Activated CD4-positive, CD25-positive, alpha-beta regulatory T cell treated with anti-CD3 and anti-CD28 coated beads, Interleukin-2, amount 50 U/mL, for 16 hours (primary cell): ENCODE results near the gene CCDC69.
"Not testable (repeated sequence)": the region's sequence is repeated elsewhere in the genome, so short reads cannot be mapped to it uniquely, and the experiment has no call there.

Experiments
- DNase-seq: peaks from one replicate; pipeline ENCODE4 v3.0.0-alpha.2; 2020; ENCODE audit warnings: low read depth, low spot score

The CCDC69 gene

DNA sequence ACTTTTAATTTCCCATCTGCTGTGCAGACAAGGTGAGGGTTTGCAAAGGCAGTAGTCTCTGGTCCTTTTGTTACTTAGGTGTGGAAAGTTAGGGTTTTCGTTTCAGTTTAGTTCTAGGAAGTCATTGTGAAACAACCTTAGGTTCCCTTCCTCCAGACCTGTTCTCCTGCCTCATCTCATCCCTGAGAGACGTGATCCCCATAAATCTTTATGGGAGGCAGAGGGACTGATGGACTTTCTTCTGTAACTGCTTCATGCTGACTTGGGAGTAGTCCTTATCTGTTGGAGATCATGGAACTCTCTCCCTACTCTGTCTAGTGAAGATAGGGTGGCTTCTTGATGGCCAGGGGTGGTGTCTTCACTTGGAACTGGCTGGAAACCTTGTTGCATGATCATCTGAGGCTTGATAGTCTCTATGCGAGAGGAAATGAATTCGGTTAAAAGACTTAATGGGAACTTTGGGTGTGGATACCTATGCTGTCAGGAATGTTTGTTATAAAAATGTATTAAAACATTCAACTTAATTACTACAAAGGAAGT is 21.9 kb upstream of the CCDC69 start:
- no peak for DNase-seq

GRCh38 chr5:151244206-151244605 is 20.3 kb upstream of the CCDC69 start:
- no peak for DNase-seq

DNA sequence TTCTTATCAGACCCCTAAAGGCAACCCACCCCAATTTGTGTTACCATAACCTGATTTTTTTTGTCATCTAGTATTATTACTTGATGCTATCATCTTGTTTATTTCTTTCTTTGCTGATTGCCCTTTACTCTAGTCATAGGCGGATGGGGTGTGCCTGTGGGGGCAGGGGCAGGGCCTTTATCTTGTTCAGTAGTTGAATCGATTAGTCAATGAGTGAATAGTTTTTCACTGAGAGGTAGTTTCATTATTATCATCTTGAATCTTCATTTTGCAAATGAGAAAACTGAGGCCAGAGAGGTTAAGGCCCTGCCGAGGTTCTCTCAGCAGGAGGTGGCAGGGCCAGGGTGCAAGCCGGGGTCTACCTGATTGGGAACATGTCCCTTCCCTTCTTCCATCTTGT is 19.7 kb upstream of the CCDC69 start:
- no peak for DNase-seq

DNA sequence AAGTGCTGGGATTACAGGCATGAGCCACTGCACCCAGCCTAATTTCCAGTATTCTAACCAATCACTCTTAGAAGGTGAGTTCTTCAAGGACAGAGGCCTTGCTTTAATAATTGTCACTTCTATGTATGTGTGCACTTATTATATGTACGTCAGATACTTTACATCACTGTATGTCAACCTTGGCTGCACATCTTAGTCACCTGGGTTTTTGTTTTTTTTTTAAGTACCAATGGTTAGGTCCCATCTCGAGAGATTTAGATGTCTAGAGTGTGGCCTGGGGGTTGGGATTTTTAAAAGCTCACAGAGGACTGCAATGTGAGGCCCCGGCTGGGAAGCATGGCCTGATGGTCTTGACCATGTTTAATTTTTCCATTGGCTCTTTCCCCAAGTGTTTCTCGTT is 19.2 kb upstream of the CCDC69 start:
- DNase-seq: no peak

- DNase-seq: no peak
These were observed 17.2 kb upstream of the CCDC69 start for GRCh38 chr5:151240924-151241635.

GRCh38 chr5:151240268-151240835 is 16.5 kb upstream of the CCDC69 start:
- DNase-seq: not testable (repeated sequence)

DNA sequence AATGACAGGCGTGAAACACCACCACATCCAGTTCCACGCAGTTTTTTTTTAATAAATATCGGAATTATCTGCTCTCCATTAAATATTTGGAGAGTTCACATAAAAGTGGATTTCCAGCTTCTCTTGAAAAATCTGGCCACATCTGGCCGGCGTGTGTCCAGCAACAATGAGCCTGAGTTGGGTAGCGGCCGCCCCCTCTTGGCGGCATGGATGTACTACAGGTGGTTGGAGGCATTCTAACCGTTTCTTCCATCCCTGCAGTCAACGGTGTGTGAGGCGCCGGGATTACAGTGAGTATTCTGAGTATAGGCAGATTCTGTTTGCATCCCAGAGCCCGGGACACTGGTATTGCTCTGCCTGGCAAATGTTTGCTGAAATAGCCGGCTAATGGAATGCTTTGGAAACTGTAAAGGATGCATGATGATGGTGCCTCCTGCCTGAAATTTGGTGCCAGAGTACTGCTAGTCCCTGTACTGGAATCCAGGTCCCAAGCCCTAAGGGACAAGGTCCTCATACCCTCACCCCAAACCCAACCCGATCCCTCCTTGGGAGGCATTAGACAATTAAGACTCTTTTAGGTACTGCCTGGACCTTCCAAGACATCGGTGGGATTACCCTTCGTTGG is 15.5 kb upstream of the CCDC69 start:
- DNase-seq: peak; percentile 19

- no peak for DNase-seq
These were observed 14.4 kb upstream of the CCDC69 start for GRCh38 chr5:151238303-151238741.

- no peak for DNase-seq
These were observed 13.8 kb upstream of the CCDC69 start for GRCh38 chr5:151237685-151238084.

DNA sequence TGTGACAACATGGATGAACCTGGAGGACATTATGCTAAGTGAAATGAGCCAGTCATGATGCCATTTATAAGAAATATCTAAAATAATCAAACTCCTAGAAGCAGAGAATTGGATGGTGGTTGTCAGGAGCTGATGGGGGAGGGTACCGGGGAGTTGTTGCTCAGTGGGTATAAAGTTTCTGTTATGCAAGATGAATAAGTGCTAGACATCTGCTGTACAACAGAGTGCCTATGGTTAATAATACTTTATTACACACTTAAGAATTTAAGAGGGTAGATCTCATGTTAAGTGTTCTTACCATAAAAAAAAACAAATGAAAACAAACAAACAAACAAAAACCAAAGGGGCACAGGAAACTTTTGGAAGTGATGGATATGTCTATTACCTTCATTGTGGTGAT is 13.0 kb upstream of the CCDC69 start:
- no peak for DNase-seq

GRCh38 chr5:151235239-151235571 is 11.3 kb upstream of the CCDC69 start:
- not testable (repeated sequence) for DNase-seq

GRCh38 chr5:151234476-151235238 is 10.8 kb upstream of the CCDC69 start:
- no peak for DNase-seq

- DNase-seq: no peak
These were observed 9.8 kb upstream of the CCDC69 start for GRCh38 chr5:151233616-151234085.

- no peak for DNase-seq
These were observed 7.5 kb upstream of the CCDC69 start for GRCh38 chr5:151231359-151231758.

- no peak for DNase-seq
These were observed 6.3 kb upstream of the CCDC69 start for GRCh38 chr5:151230048-151230680.

DNA sequence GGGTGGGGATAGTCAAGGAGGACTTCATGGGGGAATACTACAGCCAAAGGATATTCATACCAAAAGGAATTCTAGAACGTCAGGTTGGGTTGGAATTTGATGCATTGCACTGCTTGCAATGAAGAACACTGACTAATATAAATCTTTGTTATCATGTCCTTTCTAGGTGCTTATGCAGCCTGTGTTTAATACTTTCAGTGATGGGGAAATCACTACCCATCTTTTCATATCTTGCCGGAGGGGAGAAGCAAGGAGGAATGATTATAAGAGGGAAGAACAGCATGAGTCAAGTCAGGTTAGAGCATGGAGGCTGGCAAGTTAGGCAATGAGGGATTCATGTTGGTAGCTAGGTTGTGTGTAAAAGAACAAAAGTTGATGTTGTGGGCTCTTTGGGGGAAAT is 5.1 kb upstream of the CCDC69 start:
- DNase-seq: no peak

- no peak for DNase-seq
These were observed 4.1 kb upstream of the CCDC69 start for GRCh38 chr5:151227918-151228447.

GRCh38 chr5:151225475-151225874 is 1.6 kb upstream of the CCDC69 start:
- DNase-seq: no peak

DNA sequence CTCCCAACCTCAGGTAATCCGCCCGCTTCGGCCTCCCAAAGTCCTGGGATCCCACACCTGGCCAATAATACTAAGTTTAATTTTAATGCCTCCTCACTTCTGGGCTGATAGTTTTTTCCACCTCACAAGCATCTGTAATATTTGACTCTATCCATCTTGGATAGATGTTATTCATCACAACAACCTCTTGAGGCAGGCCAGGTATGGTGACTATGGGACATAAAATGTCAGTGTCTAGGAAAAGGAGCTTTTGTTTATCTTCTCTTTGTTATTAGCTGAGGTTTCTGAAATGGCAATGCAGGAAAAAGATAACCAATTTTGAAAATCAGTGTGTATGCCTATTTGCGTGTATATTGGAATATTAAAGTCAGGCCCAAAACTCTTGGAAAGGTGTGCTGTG is 1.2 kb upstream of the CCDC69 start:
- DNase-seq: no peak

- DNase-seq: no peak
These were observed 480 bp upstream of the CCDC69 start for GRCh38 chr5:151224372-151224771.

DNA sequence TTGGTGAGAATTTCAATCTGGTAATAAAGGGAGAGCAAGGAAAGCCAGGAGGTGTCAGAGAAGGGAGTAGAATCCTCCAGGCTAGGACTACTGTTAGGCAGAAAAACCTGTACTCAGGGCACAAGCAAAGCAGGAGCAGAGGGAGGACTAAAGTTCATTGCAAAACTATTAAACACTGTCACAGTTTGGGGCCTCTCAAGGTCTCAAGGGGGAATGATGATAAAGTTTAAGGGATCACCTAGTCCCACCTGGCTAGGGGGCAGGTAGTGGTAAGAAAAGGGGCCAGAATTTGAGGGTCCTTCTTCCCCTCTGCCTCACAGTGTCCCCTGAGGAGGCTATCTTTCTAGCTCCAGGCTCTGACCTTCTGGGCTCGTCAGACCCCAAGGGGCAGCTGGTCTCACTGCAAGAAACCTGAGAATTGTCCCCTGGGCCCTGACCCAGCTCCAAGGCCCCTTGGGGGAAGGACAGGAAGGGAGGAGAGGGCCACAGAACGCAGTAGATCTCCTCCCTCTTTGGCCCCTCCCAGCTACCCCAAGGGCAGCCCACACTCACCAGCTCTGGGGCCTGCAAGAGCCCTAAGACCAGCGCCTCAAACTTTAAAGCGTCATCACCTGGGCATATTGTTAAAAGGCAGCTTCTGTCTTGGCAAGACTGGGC is 974 bp downstream of the CCDC69 start:
- DNase-seq: no peak
